H1 (cell line): ENCODE measurements around the gene CSTF2. TPM values are rescaled to one million over a fixed set of nuclear protein-coding genes. Genes with fewer than 3 reads are reported as not detected.

ENCODE experiments used
- polyA plus RNA-seq, 7 experiments: library from polyadenylated mRNA; depleted of rRNA in 3 of 7; stranded (reverse) in 5 of 7; unstranded in 2 of 7; fragments of >200 nt in 5 of 7; fragments of 200-250 nt in 2 of 7; gene quantifications; 1 replicate in 5 of 7; 2 replicates in 1 of 7; 4 replicates in 1 of 7; pipeline versions ENCODE4 v1.2.1 to v1.2.3, GENCODE V29; 2011 to 2013; ENCODE audit warnings: missing spikeins in 2 of 7, mixed read lengths in 2 of 7
- small RNA-seq: library from polyadenylated mRNA; stranded (forward); fragments of <200 nt; extraction: miRNeasy Mini kit (QIAGEN cat#:217004); gene quantifications from one replicate; pipeline ENCODE3, GENCODE V24; 2013; ENCODE audit not compliant: insufficient read depth
- total RNA-seq: library from RNA; stranded (reverse); fragmentation: NEBNext Ultra II Directional; extraction: Animal tissue kit (Norgen Biotek cat#: 25700); gene quantifications from 2 replicates; pipeline ENCODE4 v1.2.1, GENCODE V29; 2021

The CSTF2 gene
- total and polyA plus RNA-seq, 2 of the 8 experiments (the other 6 are each of a cell fraction or from before 2014, with no cell fraction given): 20.7 to 30.9 TPM

Small RNAs within 50 kb of the gene (small RNA-seq; reads per million reads assigned to genes)
- gene RF00411: not detected

Other genes starting within 250 kb of the CSTF2 start
- 2.1 TPM in 2 replicates for gene TNMD, start 235.5 kb upstream of the CSTF2 start, total RNA-seq
- 0.85 and 1.4 TPM in 2 replicates for gene TNMD, start 235.5 kb upstream of the CSTF2 start, polyA plus RNA-seq (2011; rRNA removed)
- 56.8 and 58.1 TPM in 2 replicates for gene TSPAN6, start 183.6 kb upstream of the CSTF2 start, total RNA-seq
- gene TSPAN6, start 183.6 kb upstream of the CSTF2 start, polyA plus RNA-seq (2011; rRNA removed): 41.7 and 67.7 TPM in 2 replicates
- gene SRPX2, start 176.2 kb upstream of the CSTF2 start, total RNA-seq: not detected in 2 replicates
- gene SRPX2, start 176.2 kb upstream of the CSTF2 start, polyA plus RNA-seq (2011; rRNA removed): not detected in 2 replicates
- gene SYTL4, start 88.3 kb upstream of the CSTF2 start, total RNA-seq: 0.11 and 0.19 TPM in 2 replicates
- gene SYTL4, start 88.3 kb upstream of the CSTF2 start, polyA plus RNA-seq (2011; rRNA removed): 0.09 and 0.11 TPM in 2 replicates
- not detected in 2 replicates for gene NOX1, start 54.0 kb downstream of the CSTF2 start, total RNA-seq
- not detected in 2 replicates for gene NOX1, start 54.0 kb downstream of the CSTF2 start, polyA plus RNA-seq (2011; rRNA removed)
- gene XKRX, start 108.5 kb downstream of the CSTF2 start, total RNA-seq: 1.2 and 1.3 TPM in 2 replicates
- 0.70 and 0.83 TPM in 2 replicates for gene XKRX, start 108.5 kb downstream of the CSTF2 start, polyA plus RNA-seq (2011; rRNA removed)
- not detected in 2 replicates for gene ARL13A, start 149.3 kb downstream of the CSTF2 start, total RNA-seq
- gene ARL13A, start 149.3 kb downstream of the CSTF2 start, polyA plus RNA-seq (2011; rRNA removed): not detected in 2 replicates
- gene TRMT2B, start 231.7 kb downstream of the CSTF2 start, total RNA-seq: 12.1 and 12.4 TPM in 2 replicates
- gene TRMT2B, start 231.7 kb downstream of the CSTF2 start, polyA plus RNA-seq (2011; rRNA removed): 12.1 and 12.2 TPM in 2 replicates